ENCODE measurements around the gene SSH3.
"Not testable (repeated sequence)": the region's sequence is repeated elsewhere in the genome, so short reads cannot be mapped to it uniquely, and the experiment has no call there.

The SSH3 gene

GRCh38 chr11:67312187-67313021, 9.1 kb downstream of the SSH3 start:
- no peak for DNase-seq (ENCODE audit: low spot score)

DNA sequence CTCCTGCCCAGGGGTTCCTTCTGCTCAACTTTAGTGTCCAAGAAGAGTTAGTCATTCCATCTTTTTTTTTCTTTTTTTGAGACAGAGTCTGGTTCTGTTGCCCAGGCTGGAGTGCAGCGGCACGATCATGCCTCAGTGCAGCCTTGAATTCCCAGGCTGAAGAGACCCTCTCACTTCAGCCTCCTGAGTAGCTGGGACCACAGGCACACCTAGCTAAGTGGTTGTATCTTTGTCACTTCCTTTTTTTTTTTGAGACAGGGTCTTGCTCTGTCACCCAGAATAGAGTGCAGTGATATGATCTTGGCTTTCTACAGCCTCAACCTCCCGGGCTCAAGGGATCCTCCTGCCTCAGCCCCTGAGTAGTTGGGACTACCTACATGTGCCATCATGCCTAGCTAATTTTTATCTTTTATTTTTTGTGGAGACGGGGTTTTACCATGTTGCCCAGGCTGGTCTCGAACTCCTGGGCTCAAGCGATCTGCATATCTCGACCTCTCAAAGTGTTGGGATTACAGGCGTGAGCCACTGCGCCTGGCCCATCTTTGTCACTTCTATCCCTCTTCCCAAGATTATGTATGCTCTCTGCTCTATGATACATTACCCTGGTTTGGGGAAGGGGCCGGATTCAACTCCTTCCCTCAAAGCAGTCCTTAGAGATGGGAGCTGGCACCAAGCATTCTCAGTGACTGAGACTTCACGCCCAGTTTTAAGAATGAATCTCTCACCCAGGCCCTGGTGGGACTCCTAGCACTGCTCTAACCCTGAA, 10.0 kb downstream of the SSH3 start:
- DNase-seq (ENCODE audit: low spot score): no peak

GRCh38 chr11:67314218-67314617, 10.9 kb downstream of the SSH3 start:
- no peak for DNase-seq (ENCODE audit: low spot score)

GRCh38 chr11:67315325-67315909, 12.1 kb downstream of the SSH3 start:
- no peak for DNase-seq (ENCODE audit: low spot score)

DNA sequence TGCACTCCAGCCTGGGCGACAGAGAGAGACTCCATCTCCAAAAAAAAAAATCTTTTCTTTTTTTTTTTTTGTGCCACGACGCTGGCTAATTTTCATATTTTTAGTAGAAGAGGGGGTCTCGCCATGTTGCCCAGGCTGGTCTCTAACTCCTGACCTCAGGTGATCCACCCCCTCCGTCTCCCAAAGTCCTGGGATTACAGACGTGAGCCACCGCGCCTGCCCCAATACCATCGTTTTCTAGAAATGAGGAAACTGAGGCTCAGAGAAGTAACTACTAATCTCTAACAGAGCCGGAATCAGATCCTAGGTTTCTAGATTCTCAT, 13.5 kb downstream of the SSH3 start:
- no peak for DNase-seq (ENCODE audit: low spot score)

- peak; percentile 99 for DNase-seq (ENCODE audit: low spot score)
Observed at GRCh38 chr11:67317205-67317887, 14.0 kb downstream of the SSH3 start.

DNA sequence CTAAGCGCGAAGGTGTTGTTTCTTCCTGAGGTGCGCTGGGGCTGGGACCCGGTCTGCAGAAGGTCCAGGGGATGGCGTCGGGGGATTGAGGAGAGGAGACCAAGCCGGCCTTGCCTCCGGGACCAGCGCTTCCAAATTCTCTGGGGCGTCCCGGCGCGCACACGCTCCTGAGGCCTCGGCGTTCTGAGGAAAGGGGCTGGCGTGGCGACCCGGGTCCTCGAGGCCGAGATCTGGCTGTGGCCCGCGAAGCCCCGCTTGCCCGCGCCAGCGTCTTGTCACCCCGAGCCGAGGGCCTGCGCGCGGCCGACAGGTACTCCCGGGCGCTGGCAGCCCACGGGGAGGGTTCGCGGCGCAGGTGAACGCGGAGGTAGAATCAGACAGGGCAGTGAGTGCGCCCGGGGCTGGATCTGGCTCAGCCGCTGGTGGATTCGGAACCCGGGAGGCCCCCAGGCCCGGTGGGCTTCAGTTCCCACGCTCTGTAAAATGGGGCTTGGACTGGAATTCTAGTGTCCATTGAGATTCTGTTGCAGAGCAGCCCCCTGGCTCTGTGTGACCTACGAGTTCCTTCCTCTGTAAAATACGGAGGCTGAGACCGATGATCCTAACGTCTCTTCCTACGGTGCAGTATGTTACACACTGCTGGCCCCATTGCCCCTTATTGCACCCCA, 14.7 kb downstream of the SSH3 start:
- DNase-seq (ENCODE audit: low spot score): no peak

- not testable (repeated sequence) for DNase-seq (ENCODE audit: low spot score)
Observed at GRCh38 chr11:67318876-67319275, 15.5 kb downstream of the SSH3 start.

- DNase-seq (ENCODE audit: low spot score): no peak
Observed at GRCh38 chr11:67320011-67320410, 16.7 kb downstream of the SSH3 start.

GRCh38 chr11:67320691-67321090, 17.4 kb downstream of the SSH3 start:
- no peak for DNase-seq (ENCODE audit: low spot score)

GRCh38 chr11:67321313-67321871, 18.1 kb downstream of the SSH3 start:
- no peak for DNase-seq (ENCODE audit: low spot score)

DNA sequence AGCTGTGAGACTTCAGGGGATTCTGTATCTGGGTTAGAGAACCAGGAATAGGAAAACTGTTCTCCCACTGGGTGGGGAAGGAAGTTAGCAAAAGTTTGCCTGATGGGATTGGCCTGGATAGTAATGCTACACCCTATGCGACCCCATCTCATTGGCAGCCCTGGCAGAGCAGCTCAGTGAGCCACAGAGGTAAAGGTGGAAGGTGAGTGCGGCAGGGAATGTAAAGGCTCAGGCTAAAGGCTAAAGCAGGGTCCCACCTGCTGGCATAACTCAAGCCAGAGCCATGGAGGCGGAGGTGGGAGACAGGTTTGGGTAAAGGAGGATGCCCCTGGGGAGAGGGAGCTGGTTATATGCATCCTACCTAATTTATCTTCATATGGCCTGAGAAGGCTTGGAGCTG, 18.7 kb downstream of the SSH3 start:
- DNase-seq (ENCODE audit: low spot score): no peak

- no peak for DNase-seq (ENCODE audit: low spot score)
Observed at GRCh38 chr11:67323526-67323925, 20.2 kb downstream of the SSH3 start.

DNA sequence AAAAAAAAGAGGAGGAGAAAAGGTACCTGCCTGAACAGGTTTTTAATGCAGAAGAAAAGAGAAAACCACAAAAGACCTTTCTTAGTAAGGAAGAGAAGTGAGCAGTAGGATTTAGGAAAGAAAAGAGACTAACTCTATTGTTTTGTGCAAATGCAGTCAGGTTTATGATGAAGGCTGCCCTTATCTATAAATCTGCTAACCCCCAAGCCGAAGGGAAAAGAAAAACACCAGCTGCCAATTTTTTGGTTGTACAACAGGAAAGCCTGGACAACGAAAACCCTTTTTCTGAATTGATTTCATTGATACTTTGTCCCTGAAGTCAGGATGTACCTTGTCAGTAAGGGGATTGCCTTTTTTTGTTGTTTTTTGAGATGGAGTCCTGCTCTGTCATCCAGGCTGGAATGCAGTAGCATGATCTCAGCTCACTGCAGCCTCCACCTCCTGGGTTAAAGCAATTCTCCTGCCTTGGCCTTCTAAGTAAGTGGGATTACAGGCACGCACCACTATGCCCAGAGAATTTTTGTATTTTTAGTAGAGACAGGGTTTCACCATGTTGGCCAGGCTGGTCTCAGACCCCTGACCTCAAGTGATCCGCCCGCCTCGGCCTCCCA, 28.9 kb downstream of the SSH3 start:
- DNase-seq (ENCODE audit: low spot score): no peak

GRCh38 chr11:67337257-67337656, 33.9 kb downstream of the SSH3 start:
- DNase-seq (ENCODE audit: low spot score): no peak

GRCh38 chr11:67344264-67344663, 40.9 kb downstream of the SSH3 start:
- DNase-seq (ENCODE audit: low spot score): no peak

GRCh38 chr11:67345247-67345919, 42.1 kb downstream of the SSH3 start:
- DNase-seq (ENCODE audit: low spot score): no peak

DNA sequence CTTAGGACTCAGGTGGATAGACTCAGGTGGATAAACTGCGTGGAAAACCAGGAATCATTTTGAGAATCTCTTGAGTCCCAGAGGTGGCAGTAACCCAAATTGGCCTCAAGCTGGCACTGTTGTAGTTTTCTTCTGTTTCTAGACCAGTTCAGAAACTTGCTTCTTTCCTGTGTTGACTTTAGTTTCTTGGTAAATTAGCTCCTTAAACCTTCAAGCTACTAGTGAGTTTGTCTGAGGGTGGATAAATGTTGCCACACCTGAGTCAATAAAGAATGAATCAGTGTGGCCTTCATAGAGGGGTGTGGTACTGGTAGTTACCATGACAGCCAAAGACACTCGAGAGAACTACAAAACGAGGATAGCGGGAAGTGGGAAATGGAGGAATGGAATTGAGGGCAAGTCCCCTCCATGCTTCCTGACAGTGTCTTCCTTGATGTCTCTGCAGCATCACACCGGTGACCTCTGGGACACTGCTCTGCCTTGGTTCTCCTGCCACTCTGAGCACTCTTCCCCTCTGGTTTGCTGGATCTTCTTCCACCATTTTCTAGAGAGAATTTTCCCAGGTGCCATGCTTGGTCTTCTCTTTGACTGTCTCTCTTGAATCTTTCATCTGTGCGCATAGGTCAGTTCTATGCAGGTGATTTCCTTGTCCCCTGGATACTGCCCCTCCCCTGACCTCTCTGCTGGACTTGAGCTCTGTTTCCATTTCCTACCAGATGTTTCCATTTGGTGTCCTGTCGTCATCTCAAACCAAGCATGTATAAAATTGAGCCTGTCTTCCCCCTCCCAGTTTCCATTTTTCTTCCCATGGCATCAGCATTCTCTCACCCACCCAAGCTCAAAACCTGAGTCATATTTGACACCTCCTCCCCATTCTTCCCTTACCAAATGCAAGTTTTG, 42.8 kb downstream of the SSH3 start:
- peak; percentile 58 for DNase-seq (ENCODE audit: low spot score)

DNA sequence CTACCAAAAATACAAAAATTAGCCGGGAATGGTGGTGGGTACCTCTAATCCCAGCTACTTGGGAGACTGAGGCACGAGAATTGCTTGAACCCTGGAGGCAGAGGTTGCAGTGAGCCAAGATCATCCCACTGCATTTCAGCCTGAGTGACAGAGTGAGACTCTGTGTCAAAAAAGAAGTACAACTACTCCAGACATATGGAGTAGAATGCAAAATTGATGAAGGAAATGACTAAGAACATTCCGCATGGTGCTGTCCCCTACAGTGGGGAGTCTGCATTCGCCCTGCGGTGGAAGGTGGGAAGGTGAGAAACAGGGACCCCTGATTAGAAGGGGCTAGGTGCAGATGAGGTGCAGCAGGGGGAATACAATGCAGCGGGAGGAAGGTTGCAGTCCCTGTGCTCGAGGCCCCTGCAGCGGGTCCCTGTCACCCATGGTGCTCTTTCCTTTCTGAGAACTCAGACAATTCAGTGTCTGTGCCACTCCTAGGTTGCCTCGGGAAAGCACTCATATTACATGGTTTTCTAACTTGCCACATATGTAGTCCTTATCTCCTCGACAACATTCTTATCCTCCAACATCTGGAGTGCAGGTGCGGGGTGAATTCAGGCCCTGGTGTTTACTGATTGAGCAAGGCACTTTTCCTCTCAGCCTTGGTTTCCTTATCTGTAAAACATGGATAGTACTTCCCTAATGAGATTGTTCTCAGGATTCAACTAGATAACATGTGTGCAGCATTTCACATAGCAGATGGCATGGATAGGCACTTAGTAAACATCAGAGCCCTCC, 44.8 kb downstream of the SSH3 start:
- DNase-seq (ENCODE audit: low spot score): peak; percentile 14
